ENCODE data around the gene DSN1. TPM values are rescaled to one million over a fixed set of nuclear protein-coding genes. Genes with fewer than 3 reads are reported as not detected.
"Not testable (repeated sequence)": the region's sequence is repeated elsewhere in the genome, so short reads cannot be mapped to it uniquely, and the experiment has no call there.

DSN1 gene
- polyA plus RNA-seq, 1 donor from 2014 or later: 15.4 TPM

DNA sequence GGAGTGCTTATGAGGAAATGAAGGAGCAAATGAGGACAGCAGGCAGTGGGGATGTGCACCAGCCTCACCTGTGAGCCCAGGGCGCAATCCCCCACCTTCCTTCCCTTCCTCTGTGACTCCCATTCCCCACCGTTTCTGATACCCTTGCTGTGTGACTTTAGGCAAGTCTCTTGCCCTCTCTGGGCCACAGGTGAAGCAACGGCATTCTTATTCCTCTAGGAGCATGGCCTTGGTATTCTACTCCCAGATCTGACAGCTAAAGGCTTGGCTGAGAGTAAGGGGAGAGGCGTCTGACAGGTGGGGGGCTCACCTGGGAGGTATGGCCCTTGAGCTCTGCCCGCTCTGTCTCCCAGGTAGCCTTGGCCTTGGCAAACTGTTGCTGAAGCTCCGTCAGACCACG is 30.9 kb upstream of the DSN1 start:
- peaks cover 0 to 3% (median 2%) of the 10 kb centered on the region in 3 donors for H3K4me1 Mint-ChIP-seq
- no peak overlapping the region for H3K27ac Mint-ChIP-seq
- H3K9me3 Mint-ChIP-seq: no peaks in the 10 kb centered on the region

DNA sequence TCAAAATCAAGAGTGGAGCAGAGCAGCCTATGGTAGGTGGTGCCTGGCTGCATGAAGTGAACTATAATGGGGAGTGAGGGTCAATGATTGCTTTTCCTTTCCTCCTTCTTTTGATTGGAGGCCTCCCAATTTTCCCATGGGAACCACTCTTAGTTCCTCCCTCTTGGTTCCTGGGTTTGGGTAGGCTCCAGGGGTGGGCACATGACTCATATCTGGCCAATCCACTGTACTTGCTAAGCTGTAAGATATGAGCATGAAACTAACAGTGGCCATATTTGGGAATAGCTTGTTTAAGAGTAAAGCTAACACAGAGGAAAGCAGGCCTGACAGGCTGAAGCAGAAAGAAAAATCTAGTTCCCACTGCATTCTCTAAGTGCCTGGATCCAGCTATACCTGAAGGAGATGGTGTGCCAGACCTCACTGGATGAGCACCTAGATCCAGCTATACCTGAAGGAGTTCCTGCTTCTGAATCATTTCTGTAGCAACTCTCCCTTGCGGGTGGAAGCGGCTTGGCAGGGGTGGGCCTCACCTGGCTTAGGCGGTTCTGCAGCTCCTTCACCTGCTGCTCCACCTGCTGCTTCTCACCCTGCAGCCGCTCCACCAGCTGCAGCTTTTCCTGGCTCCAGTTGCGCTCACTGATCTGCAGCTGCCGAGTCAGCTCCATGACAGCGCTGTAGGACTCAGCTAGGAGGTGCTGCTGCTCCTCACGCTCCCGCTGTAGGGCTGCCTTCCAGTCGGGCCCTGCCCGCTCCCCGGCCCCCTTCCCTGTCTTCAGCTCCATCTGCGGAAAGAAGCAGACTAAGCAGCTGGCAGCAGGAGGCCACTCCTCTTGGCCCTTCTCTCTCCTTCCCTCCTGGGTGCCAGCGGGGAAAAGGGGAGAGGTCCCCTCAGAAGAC is 29.0 kb upstream of the DSN1 start:
- no peaks in the 10 kb centered on the region for H3K27me3 Mint-ChIP-seq
- peaks cover 0 to 2% (median 0%) of the 10 kb centered on the region in 3 donors for H3K4me1 Mint-ChIP-seq
- H3K4me3 Mint-ChIP-seq: no peak overlapping the region
- H3K9me3 Mint-ChIP-seq: no peaks in the 10 kb centered on the region
- peak overlapping the region in 1 of 3 donors; percentile 59 for H3K27ac Mint-ChIP-seq
- peaks cover 5% of the 10 kb centered on the region for H3K36me3 Mint-ChIP-seq

More for the DNA sequence above, 30.9 kb upstream of the DSN1 start:
- H3K4me3 Mint-ChIP-seq: no peak overlapping the region
- peaks cover 8% of the 10 kb centered on the region for H3K36me3 Mint-ChIP-seq
- H3K27me3 Mint-ChIP-seq: no peaks in the 10 kb centered on the region

DNA sequence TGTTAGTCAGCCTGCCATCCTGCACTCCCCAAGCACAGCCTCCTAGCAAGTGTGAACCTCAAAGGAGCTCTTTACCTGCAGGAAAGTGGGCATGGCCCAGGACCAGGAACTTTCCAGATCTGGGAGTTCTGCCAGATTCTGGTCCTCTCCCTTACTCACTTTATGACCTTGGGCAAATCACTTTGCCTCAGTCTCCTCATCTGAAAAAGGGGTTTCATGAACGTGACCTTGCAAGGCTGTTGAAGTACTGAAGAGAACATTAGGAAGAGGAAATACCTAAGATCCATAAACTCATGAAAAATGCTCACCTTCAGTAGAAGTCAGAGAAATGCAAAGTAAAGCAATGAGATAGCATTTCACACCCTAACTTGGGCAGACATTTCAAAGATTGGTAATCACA is 26.8 kb upstream of the DSN1 start:
- Mint-ChIP-seq H3K9me3 (no peaks in the 10 kb centered on the region), H3K4me1 (peaks cover 0 to 2% (median 0%) of the 10 kb centered on the region in 3 donors), H3K27me3 (no peaks in the 10 kb centered on the region), H3K36me3 (peaks cover 2% of the 10 kb centered on the region), H3K4me3 (no peak overlapping the region), H3K27ac (no peak overlapping the region)

DNA sequence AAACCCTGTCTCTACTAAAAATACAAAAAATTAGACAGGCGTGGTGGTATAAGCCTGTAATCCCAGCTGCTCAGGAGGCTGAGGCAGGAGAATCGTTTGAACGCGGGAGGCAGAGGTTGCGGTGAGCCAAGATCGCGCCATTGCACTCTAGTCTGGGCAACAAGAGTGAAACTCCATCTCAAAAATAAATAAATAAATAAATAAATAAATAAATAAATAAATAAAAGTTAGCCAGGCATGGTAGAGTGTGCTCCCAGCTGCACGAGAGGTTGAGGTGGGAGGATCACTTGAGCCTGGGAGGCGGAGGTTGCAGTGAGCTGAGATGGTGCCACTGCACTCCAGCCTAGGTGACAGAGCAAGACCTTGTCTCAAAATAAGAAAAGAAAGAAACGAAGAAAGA is 25.8 kb upstream of the DSN1 start:
- H3K27ac Mint-ChIP-seq, H3K36me3 Mint-ChIP-seq, H3K4me3 Mint-ChIP-seq, H3K27me3 Mint-ChIP-seq, H3K9me3 Mint-ChIP-seq, H3K4me1 Mint-ChIP-seq: not testable (repeated sequence)

DNA sequence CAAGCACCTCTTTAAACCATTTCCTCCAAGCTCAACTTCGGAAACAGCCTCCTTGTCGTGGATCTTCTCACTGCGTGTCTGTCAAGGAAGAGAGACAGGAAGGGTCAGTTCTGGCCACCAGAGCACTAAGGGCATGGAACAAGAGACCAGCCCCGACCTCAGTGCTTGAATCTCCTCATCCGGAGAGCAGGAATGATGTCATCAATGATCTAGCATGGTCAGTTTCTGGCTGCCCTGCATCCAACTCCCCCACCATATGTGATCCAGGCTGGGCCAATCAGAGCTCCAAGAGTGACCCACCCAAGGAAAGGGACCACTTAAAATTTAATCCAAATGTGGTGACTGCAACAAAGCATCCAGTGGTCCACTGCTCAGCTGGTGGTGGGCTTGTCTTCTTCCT is 23.3 kb upstream of the DSN1 start:
- Mint-ChIP-seq H3K27me3 (no peaks in the 10 kb centered on the region), H3K36me3 (peaks cover 3% of the 10 kb centered on the region), H3K4me1 (peaks cover 0 to 2% (median 0%) of the 10 kb centered on the region in 3 donors), H3K27ac (no peak overlapping the region), H3K4me3 (no peak overlapping the region), H3K9me3 (no peaks in the 10 kb centered on the region)

DNA sequence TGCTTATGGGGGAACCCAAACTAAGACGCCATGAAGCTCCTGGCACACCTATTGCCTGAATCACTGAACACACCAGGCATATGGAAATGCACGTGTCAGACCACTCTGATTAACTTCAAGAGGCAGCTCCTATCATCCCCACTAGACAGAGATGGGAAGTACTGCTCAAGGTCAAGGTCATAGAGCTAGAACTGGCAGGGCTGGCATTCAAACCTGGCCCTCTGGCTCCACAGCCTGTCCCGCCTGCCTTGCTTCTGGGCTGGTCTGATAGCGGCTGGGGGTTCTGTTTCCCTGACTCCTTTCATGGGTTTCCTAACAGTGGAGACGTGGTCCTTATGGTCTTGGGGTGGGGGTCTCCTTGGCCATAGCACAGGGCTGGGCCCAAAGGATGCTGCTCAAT is 22.6 kb upstream of the DSN1 start:
- Mint-ChIP-seq H3K9me3 (no peaks in the 10 kb centered on the region), H3K27me3 (no peaks in the 10 kb centered on the region), H3K36me3 (peaks cover 4% of the 10 kb centered on the region), H3K4me1 (peaks cover 0 to 2% (median 2%) of the 10 kb centered on the region in 3 donors), H3K27ac (peak overlapping the region in 2 of 3 donors; percentile 39 to 78), H3K4me3 (no peak overlapping the region)

DNA sequence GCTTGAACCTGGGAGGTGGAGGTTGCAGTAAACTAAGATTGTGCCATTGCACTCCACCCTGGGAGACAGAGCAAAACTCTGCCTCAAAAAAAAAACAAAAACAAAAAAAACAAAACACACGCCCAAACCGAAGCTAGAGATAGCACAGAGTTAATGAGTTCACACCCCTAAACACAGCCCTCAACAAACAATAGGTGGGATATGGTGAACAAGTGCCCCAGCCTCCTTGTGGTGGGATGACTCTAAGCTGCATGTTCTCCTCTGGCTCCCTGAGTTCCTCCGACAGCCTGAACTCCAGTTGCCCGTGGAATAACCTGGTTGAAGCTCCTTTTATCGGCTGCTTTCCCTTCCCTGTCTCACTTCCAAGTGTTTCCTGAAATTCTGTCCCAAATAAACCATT is 22.1 kb upstream of the DSN1 start:
- Mint-ChIP-seq H3K27me3 (no peaks in the 10 kb centered on the region), H3K4me1 (peaks cover 0 to 2% (median 2%) of the 10 kb centered on the region in 3 donors), H3K36me3 (peaks cover 4% of the 10 kb centered on the region), H3K9me3 (no peaks in the 10 kb centered on the region), H3K27ac (peak overlapping the region in 2 of 3 donors; percentile 39 to 78), H3K4me3 (no peak overlapping the region)

DNA sequence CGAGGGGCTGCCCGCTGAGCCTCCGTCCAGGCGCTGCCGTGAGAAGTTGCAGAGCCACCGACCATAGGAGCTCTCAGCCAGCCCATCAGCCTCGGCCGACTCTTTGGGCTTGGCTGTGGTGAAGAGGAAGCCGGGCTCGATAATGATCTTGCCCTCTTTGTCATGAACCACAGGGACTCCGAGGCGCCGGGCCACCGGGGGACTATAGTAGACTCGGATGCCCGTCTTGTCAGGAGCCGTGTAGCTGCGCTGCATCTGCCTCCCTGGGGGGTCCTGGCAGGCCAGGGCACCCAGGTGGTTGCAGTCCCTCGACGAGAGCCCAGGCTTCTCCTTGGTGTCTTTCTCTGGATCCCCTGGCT is 20.5 kb upstream of the DSN1 start:
- peak overlapping the region in 1 of 3 donors; percentile 18 for H3K27ac Mint-ChIP-seq
- H3K4me3 Mint-ChIP-seq: no peak overlapping the region
- no peaks in the 10 kb centered on the region for H3K27me3 Mint-ChIP-seq
- H3K4me1 Mint-ChIP-seq: peaks cover 0 to 2% (median 0%) of the 10 kb centered on the region in 3 donors
- no peaks in the 10 kb centered on the region for H3K9me3 Mint-ChIP-seq
- peaks cover 4% of the 10 kb centered on the region for H3K36me3 Mint-ChIP-seq

DNA sequence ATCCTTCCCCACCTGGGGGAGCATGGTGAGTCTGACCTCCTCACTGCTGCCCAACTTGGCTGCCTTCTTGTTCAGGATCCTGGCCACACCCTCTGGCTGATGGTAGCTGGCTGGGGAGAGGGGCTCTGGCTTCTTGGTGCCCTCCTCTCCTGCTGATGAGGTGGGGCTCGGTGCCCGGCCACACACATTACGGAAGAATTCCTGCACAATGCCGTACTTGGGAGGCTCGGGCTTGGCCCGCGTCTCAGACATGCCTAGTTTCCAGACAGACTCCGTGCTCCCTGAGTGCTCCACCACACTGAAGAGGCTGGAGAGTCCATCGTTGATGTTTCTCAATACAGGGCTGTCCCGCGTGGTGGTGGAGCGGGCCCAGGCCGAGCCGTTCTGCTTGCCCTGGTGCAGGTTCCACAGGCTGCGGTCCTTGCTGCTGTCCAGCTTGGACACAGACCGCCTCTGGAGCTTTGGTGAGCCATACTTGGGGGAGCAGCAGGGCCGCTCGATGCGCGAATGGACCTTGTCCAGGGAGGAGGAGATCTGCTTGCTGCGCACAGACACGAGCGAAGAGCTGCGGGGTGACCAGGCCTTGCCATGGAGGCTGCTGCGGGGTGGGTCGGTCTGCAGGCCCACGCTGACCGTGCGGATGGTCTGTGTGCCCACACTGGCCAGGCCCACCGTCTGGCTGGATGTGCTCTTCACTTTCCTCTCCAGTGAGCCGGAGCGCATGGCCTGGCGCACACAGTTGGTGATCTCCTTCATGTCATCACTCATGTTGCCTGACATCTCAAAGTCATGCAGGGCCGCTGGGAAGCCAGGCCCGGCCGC is 19.9 kb upstream of the DSN1 start:
- Mint-ChIP-seq H3K4me1 (peaks cover 0 to 2% (median 0%) of the 10 kb centered on the region in 3 donors), H3K36me3 (peaks cover 4% of the 10 kb centered on the region), H3K9me3 (no peaks in the 10 kb centered on the region), H3K27me3 (no peaks in the 10 kb centered on the region), H3K4me3 (no peak overlapping the region), H3K27ac (no peak overlapping the region)

DNA sequence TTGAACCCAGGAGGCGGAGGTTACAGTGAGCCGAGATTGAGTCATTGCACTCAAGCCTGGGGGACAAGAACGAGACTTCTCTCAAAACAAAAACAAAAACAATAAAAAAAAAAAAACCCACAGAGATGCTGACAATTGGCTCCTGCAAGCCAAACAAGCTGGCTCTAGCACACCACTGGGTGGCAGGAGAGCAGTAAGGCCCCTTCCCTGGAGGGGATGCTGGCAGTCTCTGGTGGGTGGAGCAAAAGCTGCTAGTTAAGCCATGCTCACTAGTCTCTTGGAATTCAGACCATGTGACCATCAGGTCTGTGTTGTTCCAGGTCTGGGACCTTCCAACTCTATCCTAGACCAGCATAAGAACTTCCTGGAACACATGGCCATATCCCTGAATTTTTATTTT is 18.9 kb upstream of the DSN1 start:
- Mint-ChIP-seq H3K27ac (no peak overlapping the region), H3K9me3 (no peaks in the 10 kb centered on the region), H3K27me3 (no peaks in the 10 kb centered on the region), H3K4me3 (no peak overlapping the region), H3K4me1 (peaks cover 0 to 2% (median 0%) of the 10 kb centered on the region in 3 donors), H3K36me3 (peaks cover 4% of the 10 kb centered on the region)

DNA sequence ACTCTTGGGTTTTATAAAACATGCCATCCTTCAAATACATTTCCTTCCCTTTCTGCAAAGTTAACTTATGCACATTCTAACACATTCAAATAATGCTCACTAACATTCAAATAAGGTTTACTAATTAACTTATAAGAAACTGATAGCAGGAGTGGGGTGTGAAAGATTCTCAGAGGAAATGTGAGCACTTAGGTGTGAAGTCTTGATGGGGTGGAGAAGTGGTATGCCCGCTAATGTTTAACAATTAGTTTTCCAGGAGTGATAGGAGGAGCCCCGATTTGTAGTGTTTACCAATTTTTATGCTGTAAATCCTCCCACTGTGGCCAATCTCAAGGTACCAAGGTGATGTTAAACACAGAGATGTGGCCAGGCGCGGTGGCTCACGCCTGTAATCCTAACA is 18.3 kb upstream of the DSN1 start:
- no peaks in the 10 kb centered on the region for H3K27me3 Mint-ChIP-seq
- no peak overlapping the region for H3K4me3 Mint-ChIP-seq
- peaks cover 4% of the 10 kb centered on the region for H3K36me3 Mint-ChIP-seq
- H3K9me3 Mint-ChIP-seq: no peaks in the 10 kb centered on the region
- H3K27ac Mint-ChIP-seq: no peak overlapping the region
- H3K4me1 Mint-ChIP-seq: peaks cover 0 to 2% (median 0%) of the 10 kb centered on the region in 3 donors

DNA sequence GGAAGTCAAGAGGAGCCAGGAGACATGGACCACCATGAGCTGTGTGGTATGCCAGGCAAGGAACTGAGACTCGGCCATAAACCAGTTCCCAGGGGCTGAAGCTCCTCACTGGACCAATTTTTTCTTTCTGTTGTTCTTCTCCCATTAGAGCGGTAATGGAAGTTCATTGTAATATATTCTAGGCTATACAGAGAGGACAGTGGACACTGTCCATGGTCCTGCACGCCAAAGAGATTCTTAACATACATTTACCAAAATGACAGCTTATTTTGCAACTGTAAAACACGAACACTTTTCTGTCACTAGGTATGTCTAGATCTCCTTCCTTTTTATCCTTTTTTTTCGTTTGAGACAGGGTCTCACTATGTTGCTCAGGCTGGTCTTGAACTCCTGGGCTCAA is 13.1 kb upstream of the DSN1 start:
- no peak overlapping the region for H3K4me3 Mint-ChIP-seq
- no peaks in the 10 kb centered on the region for H3K27me3 Mint-ChIP-seq
- H3K27ac Mint-ChIP-seq: no peak overlapping the region
- H3K4me1 Mint-ChIP-seq: peaks cover 0 to 2% (median 0%) of the 10 kb centered on the region in 3 donors
- no peaks in the 10 kb centered on the region for H3K9me3 Mint-ChIP-seq
- H3K36me3 Mint-ChIP-seq: peaks cover 6% of the 10 kb centered on the region

DNA sequence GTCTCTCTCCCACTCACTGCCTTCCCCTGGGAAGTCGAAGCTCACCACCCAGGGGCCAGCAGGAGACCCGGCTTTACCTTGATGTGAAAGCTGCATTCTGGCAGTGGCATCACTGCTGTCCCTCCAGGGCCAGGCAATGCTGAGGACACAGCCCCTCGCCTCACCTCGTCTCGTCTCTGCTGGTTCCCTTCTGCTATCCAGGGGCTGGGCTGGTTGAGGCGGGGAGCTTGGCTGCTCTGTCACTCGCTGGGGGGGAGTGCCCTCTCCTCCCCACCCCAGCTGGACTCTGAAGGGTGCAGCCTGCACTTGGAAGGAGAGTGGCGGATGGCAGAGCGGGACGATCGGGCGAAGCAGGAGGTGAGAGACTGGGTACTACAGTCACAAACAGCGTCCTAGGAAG is 12.7 kb upstream of the DSN1 start:
- Mint-ChIP-seq H3K36me3 (peaks cover 5% of the 10 kb centered on the region), H3K27ac (no peak overlapping the region), H3K9me3 (no peaks in the 10 kb centered on the region), H3K27me3 (no peaks in the 10 kb centered on the region), H3K4me1 (no peaks in the 10 kb centered on the region), H3K4me3 (no peak overlapping the region)

DNA sequence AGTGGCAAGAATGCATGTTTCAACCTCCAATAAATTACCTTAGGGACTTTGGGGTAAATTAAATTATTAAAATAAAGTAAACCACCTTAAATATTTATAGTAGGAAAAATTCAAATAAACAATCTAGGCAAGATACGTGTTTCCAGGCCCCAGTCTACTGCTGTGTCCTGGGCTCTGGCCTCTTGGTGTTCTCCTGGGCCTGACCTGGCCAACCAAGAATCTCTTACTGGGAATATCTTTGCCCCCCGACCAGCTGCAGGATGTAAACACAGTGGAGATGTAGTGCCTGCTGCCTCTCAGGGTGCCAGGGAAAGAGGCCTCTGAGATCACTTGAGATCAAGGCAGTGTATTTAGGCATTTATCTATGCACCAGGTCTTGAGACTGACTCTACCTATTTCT is 11.7 kb upstream of the DSN1 start:
- H3K9me3 Mint-ChIP-seq: no peaks in the 10 kb centered on the region
- no peaks in the 10 kb centered on the region for H3K27me3 Mint-ChIP-seq
- H3K4me3 Mint-ChIP-seq: no peak overlapping the region
- no peaks in the 10 kb centered on the region for H3K4me1 Mint-ChIP-seq
- H3K27ac Mint-ChIP-seq: peak overlapping the region in 2 of 3 donors; percentile 10 to 23
- peaks cover 5% of the 10 kb centered on the region for H3K36me3 Mint-ChIP-seq

DNA sequence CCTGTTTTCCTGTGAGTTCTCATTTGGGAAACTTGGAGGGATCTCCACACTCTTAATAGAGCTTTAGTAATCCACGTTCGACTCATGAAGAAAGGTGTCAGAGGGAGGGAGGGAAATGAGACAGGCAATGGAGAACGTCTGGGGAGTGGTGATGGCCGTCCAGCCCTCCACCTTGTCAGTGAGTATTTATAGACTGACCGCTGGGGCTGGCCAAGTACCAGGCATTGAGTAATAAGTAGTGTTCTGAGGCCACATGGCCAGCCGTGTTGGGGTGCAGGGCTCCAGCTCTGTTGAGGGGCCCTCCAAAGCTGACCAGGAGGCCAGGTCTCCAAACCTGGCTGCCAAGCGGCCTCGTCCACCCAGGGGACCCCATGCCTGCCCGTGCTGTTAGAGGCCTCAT is 11.3 kb upstream of the DSN1 start:
- no peak overlapping the region for H3K4me3 Mint-ChIP-seq
- no peaks in the 10 kb centered on the region for H3K9me3 Mint-ChIP-seq
- H3K27ac Mint-ChIP-seq: no peak overlapping the region
- peaks cover 5% of the 10 kb centered on the region for H3K36me3 Mint-ChIP-seq
- no peaks in the 10 kb centered on the region for H3K27me3 Mint-ChIP-seq
- H3K4me1 Mint-ChIP-seq: no peaks in the 10 kb centered on the region

All from IgD-negative memory B cell (primary cell).